Measurements from ENCODE around the gene H2BW1.
"Not testable (repeated sequence)": the region's sequence is repeated elsewhere in the genome, so short reads cannot be mapped to it uniquely, and the experiment has no call there.

The H2BW1 gene, protein sequence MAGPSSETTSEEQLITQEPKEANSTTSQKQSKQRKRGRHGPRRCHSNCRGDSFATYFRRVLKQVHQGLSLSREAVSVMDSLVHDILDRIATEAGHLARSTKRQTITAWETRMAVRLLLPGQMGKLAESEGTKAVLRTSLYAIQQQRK

DNA sequence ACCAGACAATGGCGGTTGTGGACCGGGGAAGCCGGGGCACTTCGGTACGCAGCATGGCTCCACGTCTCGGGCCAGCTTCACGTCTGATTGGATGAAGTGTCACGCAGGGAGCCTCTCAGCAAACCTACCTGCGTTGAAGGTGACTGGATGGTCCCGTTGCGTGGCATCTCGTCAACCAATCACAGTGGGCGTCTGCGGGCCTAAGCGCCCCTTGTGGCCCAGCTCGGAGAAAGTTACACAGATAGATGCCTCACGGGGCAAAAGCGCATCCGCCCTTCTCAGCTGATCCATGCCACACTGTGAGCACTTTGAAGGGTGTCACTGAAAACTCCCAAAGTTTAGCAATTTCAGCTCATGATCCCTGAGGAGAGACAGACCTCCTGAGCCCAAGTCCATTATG, at the start of gene H2BW1:
Gene H2BW1 (minus strand): TSS at position 103 of the 400 bp plus-strand sequence. CDS start 132 bp downstream, outside the sequence.
- DNase-seq, result no peak

DNA sequence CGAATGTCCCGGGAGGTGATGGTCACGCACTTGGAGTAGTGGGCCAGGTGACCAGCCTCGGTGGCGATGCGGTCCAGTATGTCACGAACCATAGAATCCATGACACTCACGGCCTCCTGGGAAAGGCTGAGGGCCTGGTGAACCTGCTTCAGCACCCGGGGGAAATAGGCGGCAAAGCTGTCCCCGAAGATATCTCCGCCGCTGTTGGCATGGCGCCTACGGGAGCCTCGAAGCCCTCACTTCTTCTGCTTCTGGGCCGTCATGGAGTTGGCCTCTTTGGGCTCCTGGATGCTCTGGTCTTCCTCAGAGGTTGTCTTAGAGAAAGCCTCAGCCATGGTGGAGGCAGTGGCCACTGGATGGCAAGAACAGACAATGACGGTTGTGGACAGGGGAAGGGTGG, 49.1 kb upstream of the H2BW1 start:
- DNase-seq, result not testable (repeated sequence)

DNA sequence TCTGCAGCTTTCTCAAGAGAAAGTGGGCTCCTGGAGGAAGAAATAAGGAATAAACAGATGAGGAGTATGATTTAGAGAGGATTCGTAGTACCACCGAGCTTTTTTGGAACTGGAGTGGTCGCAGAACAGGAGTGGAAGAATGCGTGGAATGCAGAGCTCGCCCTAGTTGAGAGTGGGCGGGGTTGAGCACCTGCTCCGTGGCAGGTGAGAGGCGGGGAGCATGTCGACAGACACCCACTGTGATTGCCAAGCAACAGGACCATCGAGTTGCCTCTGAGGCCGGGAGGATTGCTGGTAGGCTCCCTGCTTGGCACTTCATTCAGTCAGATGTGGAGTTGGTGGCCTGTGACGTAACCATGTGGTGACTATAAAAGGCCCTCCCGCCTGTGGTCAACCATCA, 41.4 kb upstream of the H2BW1 start:
- DNase-seq, result not testable (repeated sequence)

DNA sequence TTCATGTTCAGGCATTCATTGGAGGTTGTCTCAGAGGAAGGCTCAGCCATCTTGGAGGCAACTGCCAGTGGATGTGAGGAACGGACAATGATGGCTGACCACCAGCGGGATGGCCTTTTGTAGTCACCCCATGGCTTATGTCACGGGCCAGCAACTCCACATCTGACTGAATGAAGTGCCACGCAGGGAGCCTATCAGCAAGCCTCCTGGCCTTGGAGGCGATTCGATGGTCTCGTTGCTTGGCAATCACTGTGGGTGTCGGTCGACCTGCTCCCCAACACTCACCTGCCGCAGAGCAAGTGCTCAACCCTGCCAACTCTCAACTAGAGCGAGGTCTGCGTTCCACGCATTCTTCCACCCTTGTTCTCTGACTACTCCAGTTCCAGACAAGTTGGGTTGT, 33.7 kb upstream of the H2BW1 start:
- no peak for DNase-seq

DNA sequence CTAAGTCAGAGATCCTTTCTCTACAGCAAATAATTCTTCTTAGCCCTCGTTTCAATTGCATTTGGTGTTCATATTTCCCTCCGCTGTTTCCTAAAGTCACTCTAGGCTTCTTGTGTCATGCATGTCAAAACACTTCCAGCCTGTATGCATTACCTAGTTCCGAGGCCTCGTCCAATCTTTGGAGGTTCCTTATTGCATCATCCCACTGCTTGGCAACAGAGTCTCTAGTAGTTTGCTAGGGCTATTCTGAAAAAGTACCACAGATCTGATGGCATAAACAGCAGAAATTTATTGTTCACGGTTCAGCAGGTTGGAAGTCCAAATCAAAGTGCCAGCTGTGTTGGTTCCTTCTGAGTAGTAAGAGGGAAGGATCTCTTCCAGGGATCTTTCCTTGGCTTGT, 32.1 kb upstream of the H2BW1 start:
- DNase-seq, result no peak

DNA sequence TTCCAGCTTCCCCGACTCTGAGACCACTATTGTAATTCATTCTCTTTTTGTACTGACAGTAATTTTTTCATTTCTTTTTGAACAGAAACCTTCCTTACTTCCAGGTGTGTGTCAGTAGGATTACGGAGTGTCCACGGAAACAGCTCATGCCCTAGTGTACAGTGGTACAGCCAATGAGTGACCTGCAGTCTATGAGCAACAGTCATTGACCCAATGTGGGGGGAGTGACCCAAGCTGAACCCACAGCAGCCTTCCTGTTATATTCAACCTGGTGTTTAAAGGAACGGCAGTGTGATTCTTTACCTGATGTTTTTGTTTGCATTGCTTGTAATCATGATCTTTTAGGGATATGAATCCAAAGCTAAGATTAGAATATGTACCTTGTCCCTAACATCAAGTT, 27.5 kb upstream of the H2BW1 start:
- DNase-seq, result no peak

DNA sequence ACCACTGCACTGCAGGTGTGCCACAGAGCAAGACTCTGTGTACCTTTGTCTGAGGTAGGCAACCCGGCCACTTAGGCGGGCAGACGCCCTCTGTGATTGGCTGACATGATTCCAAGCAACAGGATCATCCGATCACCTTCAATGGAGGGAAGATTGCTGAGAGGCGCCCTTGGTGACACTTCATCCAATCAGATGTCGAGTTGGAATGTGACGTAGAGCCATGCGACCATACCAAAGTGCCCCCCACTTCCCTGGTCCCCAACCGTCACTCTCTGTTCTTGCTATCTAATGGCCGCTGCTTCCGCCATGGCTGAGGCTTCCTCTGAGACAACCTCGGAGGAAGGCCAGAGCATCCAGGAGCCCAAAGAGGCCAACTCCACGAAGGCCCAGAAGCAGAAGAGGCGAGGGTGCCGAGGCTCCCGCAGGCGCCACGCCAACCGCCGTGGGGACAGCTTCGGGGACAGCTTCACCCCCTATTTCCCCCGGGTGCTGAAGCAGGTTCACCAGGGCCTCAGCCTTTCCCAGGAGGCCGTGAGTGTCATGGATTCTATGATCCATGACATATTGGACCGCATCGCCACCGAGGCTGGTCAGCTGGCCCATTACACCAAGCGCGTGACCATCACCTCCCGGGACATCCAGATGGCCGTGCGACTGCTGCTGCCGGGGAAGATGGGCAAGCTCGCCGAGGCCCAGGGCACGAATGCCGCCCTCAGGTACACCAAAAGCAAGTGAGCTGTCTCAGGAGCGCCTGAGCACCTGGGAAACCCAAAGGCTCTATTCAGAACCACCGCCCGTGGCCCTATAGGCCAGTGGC, 26.4 kb upstream of the H2BW1 start, which contains the start of gene H2BW2:
Gene H2BW2 (plus strand): TSS at position 268 of the 817 bp plus-strand sequence. CDS start 39 bp downstream, at position 307.
- no peak for DNase-seq

DNA sequence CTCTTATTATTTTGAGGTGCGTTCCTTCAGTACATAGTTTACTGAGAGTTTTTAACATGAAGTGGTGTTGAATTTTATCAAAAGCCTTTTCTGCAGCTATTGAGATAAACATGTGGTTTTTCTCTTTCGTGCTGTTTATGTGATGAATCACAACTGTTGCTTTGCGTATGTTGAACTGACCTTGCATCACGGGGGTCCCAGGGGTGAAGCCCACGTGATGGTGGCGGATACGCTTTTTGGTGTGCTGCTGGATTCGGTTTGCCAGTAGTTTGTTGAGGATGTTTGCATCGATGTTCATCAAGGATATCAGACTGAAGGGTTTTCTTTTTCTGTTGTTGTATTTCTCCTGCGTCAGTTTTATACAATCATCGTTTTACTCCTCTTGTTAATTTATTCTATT, 4.6 kb upstream of the H2BW1 start:
- no peak for DNase-seq

DNA sequence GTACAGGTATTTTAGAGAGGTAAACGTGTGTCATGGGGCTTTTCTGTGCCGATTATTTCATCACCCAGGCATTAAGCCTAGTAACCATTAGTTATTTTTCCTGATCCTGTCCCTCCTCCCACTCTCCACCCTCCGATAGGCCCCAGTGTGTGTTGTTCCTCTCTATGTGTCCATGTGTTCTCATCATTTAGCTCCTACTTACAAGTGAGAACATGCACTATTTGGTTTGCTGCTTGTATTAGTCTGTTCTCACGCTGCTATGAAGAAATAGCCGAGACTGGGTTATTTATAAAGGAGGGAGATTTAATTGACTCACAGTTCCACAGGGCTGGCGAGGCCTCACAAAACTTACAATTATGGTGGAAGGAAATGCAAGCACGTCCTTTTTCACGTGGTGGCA, 2.1 kb upstream of the H2BW1 start:
- not testable (repeated sequence) for DNase-seq

DNA sequence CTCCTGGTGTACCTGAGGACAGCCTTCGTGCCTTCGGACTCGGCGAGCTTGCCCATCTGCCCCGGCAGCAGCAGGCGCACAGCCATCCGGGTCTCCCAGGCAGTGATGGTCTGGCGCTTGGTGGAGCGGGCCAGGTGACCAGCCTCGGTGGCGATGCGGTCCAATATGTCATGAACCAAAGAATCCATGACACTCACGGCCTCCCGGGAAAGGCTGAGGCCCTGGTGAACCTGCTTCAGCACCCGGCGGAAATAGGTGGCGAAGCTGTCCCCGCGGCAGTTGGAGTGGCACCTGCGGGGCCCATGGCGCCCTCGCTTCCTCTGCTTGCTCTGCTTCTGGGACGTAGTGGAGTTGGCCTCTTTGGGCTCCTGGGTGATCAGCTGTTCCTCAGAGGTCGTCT, 350 bp downstream of the H2BW1 start:
- no peak for DNase-seq

DNA sequence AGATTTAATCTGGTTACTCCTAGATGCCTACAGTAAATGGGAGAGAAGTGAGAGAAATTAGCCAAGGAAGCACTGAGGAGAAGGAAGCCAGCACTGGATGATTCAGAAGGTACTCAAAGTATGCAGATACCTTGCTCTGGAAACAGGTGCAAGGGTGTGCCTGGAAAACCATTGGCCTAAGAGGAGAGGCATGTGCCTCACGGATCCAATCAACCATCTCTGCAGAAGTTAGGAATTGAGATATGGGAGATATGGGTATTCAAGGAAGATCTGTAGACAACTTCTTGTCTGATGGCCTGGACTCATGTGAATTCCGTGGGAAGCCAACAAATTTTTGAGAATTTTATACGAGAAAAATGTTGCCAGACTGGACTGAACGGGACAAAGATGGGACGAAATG, 4.7 kb downstream of the H2BW1 start:
- DNase-seq, result no peak

DNA sequence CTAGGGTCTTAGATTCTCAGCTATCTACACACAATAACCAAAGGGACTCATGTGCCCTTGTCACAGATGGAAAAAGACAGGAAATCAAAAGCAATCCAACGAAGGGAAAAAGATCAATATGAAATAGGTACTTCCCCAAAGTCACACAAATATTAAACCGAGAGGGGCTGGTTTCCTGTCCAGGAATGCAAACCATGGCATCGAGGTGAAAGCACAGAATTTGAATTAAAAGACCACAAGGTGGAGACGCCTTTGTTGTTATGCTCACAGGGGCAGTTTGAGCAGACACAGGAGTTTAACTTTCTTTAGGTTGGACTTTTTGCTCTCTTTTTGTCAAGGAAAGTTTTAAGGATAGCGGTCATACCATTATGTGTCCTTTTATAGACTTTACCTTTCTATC, 14.3 kb downstream of the H2BW1 start:
- no peak for DNase-seq

DNA sequence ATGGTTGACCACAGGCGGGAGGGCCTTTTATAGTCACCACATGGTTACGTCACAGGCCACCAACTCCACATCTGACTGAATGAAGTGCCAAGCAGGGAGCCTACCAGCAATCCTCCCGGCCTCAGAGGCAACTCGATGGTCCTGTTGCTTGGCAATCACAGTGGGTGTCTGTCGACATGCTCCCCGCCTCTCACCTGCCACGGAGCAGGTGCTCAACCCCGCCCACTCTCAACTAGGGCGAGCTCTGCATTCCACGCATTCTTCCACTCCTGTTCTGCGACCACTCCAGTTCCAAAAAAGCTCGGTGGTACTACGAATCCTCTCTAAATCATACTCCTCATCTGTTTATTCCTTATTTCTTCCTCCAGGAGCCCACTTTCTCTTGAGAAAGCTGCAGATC, 30.0 kb downstream of the H2BW1 start:
- not testable (repeated sequence) for DNase-seq

DNA sequence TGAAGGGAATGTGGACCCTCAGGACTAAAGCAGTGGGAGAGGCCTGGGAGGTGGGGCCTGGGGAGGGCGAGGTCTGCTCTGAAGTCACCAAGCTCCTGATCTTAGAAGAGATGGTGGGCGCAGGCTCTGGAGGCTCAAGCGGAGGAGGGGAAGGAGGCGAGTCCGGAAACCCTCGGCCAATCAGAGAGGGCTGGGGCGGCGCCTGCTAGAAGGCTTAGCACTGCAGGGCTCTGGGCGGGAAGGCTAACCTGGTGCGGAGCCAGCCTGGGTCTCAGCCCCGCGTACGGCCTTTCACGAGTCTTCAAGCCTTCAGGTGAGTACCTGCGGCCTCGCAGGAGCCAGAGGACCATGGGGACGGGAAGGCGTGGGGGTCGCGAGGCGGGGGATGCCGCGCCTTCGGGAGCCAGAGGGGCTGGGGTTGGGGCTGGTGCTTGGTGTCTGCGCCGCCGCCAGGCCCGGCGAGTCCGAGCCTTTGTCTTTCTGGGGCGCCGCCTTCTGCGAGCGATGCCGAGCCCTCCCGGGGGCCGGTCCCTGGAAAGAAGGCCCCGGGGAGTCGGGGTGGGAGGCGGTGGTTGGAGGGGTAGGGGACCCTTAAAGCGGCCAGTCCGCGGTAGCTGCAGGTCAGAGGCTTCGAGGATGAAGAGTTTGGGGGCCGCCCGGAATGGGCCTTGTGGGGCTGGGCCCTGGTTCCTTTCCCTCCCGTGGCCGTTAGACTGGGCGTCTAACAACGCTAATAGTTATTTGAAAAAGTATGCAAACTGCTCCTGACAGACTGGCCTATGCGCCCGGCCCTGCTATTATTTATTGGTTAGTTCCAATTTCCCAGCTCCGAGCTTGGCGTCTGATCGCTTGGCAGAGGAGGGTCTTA, 50.9 kb downstream of the H2BW1 start, which contains the start of gene TMSB15B:
Gene TMSB15B (plus strand): TSS at position 217 of the 868 bp plus-strand sequence.
- not testable (repeated sequence) for DNase-seq
